ENCODE data around the gene DOLK.
"Not testable (repeated sequence)": the region's sequence is repeated elsewhere in the genome, so short reads cannot be mapped to it uniquely, and the experiment has no call there.

Gene DOLK

DNA sequence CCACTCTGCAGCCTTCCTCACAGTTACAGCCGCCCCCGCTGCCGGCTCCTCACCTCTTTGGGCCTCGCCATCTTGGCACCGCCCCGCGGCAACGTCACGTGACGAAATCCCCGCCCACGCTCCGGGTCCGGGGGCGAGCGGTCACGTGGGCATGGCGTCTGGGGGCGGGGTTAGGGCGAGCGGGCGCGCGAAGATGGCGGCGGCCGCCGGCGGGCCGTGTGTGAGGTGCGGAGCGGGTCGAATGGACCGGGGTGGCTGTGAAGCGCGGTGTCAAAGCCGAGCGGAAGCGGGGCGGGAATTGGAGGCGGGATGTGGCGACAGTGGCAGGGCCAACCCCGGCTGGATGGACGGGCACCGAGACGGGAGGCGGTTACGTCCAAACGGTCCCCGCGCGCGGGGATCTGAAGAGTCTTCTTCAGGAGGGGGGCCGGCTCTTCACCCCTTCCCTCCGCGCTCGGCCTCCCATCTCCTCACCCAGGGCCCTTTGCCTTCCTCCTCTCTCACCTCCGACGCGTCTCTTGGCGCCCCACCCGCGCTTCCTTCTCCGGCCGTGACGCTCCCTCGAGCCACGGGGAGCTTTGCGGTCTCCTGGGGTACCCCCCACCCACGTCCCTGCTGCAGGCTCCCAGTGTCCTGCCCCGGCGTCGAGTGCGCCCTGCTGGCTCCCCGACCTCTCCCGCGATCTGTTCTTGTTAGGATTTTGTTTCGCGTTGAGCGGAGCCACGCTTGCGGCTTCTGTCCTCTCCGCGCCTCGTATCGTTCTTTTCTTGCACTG lies at the start of gene DOLK, which contains the start of gene NUP188:
Gene DOLK, minus strand, starts transcription at position 77 of the 775 bp plus-strand sequence. CDS start 300 bp downstream, outside the sequence.
Gene NUP188, plus strand, starts transcription at position 173 of the 775 bp plus-strand sequence. Its CDS starts 21 bp downstream, at position 194.
- DNase-seq (ENCODE audit: low spot score), result peak; percentile 96

DNA sequence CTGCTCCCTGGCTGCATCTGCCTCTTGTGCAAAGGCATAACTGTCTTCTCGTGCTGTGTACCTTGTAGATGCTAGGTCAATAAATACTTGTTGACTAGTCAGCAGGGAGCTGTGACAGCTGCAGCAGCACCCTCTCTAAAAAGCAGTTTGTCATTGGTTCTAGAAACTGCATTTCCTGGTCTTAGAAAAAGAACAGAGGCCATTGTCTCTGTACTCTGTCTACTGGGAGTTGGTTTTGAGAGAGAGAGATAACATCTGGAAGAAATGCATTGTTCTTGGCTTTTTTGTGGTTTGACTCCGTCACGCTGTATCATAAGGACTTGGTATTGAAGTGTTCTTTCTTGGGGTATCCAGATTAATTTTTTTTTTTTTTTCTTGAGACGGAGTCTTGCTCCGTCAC lies 48.4 kb upstream of the DOLK start:
- no peak for DNase-seq (ENCODE audit: low spot score)

GRCh38 chr9:128992995-128993394 lies 45.6 kb upstream of the DOLK start:
- peak; percentile 30 for DNase-seq (ENCODE audit: low spot score)

GRCh38 chr9:128987805-128988204 lies 40.4 kb upstream of the DOLK start:
- no peak for DNase-seq (ENCODE audit: low spot score)

DNA sequence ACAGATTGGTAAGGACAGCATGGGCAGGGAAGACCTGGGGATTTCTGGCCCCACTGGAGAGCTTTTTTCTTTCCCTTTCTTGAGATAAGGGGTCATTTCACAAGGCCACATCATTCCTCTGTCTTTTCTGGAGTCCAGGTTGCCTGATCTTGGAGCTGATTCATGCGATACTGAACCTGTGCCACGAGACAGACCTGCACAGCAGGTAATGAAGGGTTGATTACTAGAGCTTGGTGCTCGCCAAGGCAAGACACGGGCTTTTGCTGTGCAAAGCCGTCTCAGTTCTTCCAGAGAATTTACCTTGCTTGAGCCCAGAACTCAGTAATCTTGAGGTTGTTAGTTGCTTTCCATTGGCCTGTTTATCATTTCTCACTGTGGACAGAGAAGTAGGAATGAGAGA lies 39.3 kb upstream of the DOLK start:
- no peak for DNase-seq (ENCODE audit: low spot score)

GRCh38 chr9:128983536-128983935 lies 36.1 kb upstream of the DOLK start:
- DNase-seq (ENCODE audit: low spot score), result no peak

DNA sequence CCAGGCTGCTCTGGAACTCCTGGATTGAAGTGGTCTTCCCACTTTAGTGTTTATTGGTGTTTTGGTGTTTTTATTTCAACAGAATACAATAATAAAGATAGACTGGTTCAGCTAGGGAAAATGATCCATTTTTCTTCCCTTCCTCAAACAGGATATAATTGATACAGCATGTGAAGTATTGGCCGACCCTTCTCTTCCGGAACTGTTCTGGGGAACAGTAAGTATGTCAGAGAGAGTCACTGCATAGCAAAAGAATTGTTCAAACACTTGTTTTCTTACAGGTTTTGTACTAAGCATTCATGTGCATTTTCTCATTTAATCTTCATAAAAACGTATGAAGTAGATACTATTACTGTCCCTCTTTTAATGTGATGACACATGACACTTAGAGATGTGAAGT lies 31.7 kb upstream of the DOLK start:
- DNase-seq (ENCODE audit: low spot score), result no peak

DNA sequence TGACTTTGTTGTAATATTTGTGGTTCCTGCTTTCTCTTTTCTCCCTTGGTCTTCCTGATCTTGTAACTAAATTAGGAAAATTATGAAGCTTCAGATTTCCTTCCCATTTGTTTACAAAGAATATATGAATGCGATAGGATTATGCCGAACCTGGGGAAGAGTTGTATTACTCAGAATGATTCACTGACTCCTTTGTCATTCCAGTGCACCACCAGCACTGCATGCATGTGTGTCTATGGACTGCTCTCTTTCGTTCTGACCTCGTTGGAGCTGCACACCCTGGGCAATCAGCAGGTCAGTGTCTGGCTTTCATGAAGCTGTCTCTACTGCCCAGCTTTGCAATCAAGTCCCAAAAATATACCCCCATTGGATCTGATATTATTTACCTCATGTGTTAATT lies 25.6 kb upstream of the DOLK start:
- DNase-seq (ENCODE audit: low spot score), result no peak

GRCh38 chr9:128969491-128969890 lies 22.1 kb upstream of the DOLK start:
- no peak for DNase-seq (ENCODE audit: low spot score)

DNA sequence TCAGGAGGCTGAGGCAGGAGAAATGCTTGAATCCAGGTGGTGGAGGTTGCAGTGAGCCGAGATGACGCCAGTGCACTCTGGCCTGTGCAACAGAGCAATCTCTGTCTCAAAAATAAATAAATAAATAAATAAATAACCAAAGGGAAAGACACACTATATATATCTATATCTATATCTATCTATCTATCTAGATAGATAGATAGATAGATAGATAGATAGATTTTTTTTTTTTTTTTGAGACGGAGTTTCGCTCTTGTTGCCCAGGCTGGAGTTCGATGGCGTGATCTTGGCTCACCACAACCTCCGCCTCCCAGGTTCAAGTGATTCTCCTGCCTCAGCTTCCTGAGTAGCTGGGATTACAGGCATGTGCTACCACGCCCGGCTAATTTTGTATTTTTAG lies 14.0 kb upstream of the DOLK start:
- not testable (repeated sequence) for DNase-seq (ENCODE audit: low spot score)

- no peak for DNase-seq (ENCODE audit: low spot score)
These were observed 201 bp downstream of the DOLK start for GRCh38 chr9:128947277-128947526.

DNA sequence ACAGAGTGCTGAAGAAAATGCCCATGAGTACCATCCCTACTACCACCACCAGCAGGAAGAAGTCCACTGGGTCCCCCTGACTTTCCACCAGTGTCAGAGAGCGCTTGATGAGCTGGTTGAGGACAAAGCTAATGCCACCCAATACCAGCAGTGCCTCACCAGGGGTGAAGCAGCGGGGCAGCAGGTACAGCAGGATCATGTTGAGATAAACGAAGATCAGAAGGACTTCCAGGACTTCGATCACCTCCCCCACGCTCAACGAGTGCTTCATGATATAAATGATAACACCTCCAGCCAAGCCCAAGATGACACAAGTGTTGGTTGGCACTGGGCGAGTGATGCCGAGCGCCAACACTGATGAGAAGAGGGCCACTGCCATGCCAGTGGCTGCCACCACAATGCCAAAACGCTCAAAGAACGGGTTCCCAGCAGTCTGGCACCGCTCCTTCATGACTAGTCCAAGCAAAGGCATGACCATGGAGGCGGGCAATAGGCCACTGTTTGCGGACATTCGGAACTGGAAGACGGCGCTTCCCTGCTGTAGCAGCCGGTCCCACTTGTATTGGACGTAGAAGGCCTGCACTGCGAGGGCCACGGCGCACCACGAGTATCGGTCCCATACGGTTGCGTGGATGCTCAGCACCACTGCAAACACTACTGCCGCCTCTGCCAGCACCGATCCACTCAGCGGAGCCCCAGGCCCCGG lies 679 bp downstream of the DOLK start:
- DNase-seq (ENCODE audit: low spot score), result no peak

GRCh38 chr9:128945798-128946501 lies 1.5 kb downstream of the DOLK start:
- DNase-seq (ENCODE audit: low spot score), result no peak

GRCh38 chr9:128944966-128945365 lies 2.4 kb downstream of the DOLK start:
- not testable (repeated sequence) for DNase-seq (ENCODE audit: low spot score)

DNA sequence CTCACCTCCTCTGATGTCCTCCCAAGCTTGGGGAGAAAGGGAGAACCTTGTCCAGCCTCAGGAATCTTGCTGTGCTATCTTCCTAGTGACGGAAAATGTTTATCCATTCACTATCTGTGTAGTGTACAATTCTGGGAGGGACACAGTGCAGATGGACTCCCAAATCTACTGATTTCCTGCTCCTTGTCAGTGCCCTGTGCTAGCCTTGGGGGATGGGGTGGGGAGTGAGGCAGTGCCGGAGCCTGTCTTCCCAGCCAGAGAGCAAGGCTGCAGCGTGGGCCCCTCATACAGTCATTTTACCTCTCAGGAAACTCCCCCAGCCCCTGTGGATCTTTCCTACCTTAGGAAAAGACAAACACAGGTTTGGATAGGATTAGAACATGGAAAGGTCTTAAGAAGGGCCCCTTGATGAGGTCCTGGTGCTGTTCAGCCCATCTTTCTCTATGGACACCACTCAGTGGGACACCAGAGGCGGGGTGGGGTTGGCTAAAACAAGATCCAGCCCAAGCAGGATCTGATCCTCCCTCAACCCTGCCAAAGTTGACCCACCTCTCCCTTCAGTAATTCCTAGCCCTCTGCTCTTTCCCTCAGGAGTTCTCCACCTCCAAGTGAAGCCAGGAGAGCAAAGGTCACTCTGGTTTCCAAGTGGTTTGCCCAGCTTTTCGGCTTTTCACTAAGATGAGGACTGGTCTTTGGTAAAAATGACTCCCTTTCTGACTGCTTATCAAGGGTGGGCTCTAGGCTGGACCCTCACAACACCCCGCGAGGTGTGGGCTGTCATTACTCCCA lies 3.4 kb downstream of the DOLK start:
- DNase-seq (ENCODE audit: low spot score), result no peak

- DNase-seq (ENCODE audit: low spot score), result no peak
These were observed 6.3 kb downstream of the DOLK start for GRCh38 chr9:128940946-128941755.

- DNase-seq (ENCODE audit: low spot score), result no peak
These were observed 7.0 kb downstream of the DOLK start for GRCh38 chr9:128940271-128940921.

DNA sequence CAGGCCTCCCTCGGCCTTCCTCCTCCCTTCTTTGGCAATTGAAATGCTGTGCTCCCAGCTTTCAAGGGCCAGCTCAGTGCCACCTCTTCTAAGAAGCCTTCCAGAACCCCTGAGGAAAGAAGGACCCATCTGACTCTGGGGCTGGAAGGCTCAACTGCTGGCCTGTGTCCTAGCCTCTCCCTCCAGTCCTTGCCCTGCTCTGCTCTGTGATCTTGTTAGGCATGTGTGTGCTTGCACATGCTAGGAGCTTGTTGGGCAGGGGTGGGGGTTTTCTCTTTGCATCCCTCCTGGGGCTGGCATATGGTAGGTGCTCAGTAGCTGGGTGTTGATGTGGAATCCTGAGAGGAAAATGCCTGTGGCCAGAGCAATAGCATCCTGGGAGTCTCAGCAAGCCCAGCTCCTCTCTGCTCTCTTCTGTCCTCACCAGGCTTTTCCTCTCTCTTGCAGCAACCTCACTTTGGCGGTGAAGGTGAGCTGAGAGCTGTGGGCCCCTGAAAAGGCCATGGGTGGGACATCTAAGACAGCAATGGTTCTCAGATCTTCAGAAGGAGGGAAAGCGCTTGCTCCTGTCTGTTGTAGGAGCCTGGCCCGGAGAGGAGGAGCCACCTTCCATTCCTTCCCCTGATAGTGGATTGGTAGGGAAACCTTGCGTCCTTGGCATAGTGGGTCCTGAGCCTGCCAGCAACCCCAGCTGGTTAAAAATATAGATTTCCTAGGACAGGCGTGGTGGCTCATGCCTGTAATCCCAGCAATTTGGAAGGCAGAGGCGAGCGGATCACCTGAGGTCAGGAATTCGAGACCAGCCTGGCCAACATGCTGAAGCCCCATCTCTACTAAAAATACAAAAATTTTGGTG lies 9.9 kb downstream of the DOLK start:
- no peak for DNase-seq (ENCODE audit: low spot score)

GRCh38 chr9:128936171-128936865 lies 11.1 kb downstream of the DOLK start:
- DNase-seq (ENCODE audit: low spot score), result no peak

Measured in NAMALWA (cell line).